DMS53 (cell line): ENCODE data around the gene FBXL2.

Experiments used
- DNase-seq: peaks from one replicate; lab custom pipeline; 2025; lab: John Stamatoyannopoulos, UW

Gene FBXL2, protein sequence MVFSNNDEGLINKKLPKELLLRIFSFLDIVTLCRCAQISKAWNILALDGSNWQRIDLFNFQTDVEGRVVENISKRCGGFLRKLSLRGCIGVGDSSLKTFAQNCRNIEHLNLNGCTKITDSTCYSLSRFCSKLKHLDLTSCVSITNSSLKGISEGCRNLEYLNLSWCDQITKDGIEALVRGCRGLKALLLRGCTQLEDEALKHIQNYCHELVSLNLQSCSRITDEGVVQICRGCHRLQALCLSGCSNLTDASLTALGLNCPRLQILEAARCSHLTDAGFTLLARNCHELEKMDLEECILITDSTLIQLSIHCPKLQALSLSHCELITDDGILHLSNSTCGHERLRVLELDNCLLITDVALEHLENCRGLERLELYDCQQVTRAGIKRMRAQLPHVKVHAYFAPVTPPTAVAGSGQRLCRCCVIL

DNA sequence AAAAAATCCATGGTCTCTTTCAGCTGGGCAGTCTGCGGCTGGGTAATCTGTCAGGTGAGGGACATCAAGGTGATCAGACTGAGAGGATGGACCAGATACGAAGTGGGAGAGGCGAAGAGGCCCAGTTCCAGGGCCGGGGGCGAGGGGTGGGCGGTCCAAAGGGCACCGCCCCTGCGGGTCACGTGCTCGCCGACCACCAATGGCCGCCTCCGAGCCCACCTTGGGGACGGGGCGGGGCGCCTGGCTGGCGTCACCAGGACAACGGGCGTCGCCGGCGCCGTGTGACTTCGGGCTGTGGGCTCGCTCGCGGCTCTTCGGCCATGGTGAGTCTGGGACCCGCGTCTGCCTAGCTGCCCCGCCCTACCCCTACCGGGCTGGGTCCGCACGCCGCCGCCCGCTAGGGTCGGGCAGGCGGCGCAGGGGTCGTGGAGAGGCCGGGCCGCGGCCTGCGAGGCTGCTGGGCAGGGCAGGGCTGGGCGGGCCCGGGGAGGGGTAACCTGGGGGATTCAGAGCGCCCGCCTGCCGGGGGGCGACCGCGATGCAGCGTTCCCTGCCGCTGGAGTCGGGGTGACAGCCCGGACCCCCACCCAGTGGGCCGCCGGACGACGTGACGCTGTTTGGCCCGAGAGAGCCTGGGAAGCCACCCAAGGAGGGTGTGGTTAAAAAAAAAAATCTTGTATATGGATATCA lies at the start of gene FBXL2:
Gene FBXL2 (plus strand): TSS at position 250 of the 690 bp plus-strand sequence. CDS start 71 bp downstream, at position 321.
- peak; percentile 78 for DNase-seq

DNA sequence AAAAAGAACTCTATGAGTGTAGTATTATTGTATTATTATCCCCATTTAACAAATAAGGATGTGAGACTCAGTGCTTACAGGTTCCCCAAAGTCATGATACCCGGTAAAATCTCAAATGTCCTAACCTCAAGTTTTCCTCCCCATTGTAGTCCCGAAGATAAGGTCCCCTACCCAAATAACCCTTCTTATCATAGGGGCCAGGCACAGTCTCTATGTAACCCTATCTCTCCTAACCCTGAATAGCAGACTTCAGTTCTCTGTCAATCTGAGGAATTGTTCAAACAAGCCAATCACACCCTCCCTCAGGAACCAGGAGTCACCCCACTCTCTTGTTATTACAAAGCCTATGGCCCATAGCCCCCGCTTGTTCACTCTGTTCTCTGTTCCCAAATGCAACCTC lies 48.2 kb upstream of the FBXL2 start:
- DNase-seq = no peak

DNA sequence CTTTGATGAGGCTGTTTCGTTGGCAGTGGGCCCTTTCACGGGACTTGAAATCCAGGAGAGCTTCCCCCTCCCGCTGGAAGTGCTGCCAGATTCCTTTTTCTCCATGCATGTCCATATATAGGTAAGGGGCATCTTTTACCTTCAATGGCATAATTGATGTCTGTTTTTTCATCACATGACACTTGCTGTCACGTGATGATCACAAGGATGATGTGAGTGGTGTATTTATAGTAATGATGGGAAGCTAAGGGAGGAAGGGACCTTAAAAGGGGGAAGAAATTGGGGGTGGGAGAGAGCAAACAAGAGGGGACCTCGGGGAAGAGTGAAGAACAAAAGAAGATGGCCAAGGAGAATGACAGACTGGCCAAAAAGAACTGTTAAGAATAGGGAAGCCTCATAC lies 47.3 kb upstream of the FBXL2 start:
- no peak for DNase-seq

DNA sequence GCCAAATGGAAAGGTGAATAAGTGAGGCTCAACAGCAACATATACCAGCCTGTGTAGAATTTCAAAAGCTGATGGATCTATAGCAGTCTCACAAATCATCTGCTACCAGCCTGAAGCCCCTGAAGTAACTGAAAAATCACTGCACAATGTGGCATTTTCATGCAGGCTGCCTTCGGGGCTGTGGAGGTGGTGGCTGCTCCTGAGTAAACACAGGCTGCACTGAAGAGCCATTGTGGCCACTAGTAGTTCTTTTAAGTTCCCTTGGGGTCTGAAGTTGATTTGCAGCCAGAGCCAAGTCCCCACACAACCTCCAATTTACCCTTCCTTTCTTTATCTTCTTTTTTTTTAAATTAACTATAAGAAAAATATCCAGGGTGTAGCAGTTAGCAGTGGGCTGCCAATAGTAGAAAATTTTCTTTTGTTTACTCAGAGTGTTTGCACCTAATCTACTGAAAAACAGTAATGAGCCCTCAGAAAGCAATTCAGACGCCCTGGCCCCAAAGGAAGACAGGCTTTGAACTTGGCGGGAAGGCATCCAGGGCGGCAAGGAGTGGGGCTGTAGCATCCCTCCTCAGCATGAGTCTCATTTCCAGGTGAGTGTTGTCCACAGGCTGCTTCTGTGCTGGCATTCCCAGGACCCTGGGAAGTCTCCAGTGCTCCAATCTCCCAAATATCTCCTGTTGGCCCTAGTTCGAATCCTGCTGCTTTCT lies 45.3 kb upstream of the FBXL2 start:
- peak; percentile 36 for DNase-seq

DNA sequence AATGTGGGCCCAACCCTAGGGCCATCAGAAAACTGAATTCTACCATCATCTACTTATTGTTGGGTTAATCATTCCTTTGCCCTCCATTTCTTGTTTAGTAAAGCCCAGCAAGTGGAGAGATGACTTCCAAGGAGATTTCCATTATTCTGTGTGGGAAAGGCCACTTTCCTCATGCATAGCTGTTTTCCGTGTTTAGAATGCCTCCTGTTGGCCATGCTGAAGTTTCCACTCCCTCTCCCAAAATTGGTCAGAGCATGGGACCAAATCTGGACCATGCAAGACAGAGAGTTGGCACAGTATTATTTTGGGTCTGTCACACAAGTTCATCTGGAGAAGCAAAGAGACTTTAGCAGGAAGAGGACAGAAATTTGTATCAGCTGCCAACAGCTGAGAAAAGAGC lies 43.4 kb upstream of the FBXL2 start:
- no peak for DNase-seq

DNA sequence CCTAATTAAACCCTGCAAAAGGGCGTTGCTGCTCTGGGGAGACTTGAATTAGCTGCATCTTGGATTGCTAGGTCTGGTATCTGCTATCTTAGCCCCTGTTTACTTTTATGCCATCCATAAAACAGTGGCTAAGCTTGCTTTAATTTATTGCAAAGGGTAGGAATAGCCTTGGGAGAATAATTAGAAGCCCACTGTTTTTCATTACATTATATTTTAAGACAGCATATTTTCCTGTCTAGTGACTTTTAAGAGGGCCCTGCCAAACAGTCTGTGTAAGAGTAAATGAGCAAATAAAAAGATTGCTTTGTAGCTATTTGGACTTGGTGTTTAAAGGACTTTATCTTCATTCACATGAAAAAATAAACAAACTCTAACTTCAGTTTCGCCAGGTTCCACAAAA lies 41.2 kb upstream of the FBXL2 start:
- no peak for DNase-seq

DNA sequence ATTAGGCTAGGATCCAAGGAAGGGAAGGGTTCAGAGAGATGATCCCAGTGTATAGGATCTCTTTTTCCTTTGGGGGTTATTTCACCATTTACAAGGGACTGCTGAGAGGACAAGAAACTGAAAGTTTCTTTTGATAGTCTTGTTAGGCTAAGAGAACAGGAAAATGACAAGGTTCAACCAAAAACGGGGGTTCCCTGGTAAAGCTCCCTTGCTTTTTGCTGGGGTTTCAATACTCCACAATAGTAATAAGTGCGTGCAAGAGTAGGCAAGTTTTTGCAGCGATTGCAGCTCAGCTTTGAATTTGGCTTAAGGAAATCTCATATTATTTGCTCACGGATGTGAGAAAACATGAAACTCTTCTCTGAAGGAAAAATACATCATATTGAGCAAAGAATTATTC lies 39.8 kb upstream of the FBXL2 start:
- DNase-seq = no peak

DNA sequence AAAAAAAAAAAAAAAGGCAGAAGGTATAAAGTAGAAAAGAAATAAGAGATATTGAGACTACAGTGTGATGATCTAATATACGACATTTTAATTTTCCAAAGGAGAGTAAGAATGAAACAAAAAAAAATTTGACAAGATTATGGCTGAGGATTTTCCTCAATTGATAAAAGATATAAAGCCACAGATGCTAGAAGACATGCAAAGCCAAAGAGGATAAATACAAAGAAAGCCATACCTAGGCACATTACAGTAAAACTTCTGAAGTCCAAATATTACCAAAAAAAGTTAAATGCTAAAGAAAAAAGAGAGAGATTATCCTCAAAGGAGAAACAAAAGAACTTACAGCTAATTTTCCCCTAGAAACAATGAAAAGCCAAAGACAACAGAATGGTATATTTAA lies 38.3 kb upstream of the FBXL2 start:
- no peak for DNase-seq

DNA sequence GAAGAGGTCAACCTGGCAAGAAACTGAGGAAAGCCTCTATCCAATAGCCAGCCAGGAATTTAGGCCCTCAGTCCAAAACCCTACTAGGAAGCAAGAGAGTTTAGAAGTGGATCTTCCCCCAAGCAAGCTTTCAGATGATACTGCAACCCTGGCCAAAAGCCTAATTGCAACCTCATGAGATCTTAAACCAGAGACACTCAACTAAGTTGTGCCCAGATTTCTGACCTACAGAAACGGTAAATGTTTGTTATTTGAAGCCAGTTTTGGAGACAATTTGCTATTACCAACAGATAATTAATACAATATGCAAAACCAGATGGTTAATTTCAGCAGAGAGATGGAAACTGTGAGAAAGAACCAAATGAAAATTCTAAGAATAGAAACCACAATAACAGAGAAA lies 37.0 kb upstream of the FBXL2 start:
- no peak for DNase-seq

DNA sequence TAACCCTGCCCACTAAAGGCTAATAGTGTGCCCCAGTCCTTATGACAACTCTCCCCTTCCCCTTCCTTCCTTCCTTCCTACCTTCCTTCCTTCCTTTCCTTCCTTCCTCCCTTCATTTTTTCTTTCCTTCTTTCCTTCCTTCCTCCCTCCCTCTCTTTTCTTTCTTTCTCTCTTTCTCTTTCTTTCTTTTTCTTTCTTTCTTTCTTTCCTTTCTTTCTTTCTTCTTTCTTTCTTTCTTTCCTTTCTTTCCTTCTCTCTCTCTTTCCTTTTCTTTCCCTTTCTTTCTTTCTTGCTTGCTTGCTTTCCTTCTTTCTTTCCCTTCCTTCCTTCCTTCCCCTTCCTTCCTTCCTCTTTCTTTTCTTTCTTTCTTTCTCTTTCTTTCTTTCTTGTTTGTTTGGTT lies 30.5 kb upstream of the FBXL2 start:
- no peak for DNase-seq

DNA sequence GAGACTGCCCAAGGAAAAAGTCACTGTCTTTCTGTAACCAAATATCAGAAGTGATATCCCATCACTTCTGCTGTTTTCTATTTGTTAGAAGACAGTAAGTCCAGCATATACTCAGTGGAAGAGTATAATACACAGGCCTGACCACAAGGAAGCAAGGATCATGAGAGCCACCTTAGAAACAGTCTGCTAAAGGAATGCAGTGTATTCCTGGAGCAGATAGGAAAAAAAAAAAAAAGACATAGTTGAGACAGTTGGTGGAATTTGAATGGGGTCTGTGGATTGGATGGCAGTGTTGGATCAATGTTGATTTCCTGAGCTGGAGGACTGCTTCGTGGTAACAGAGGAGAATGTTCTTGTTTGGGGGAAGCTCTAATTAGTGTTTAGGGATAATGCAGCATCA lies 26.5 kb upstream of the FBXL2 start:
- no peak for DNase-seq

DNA sequence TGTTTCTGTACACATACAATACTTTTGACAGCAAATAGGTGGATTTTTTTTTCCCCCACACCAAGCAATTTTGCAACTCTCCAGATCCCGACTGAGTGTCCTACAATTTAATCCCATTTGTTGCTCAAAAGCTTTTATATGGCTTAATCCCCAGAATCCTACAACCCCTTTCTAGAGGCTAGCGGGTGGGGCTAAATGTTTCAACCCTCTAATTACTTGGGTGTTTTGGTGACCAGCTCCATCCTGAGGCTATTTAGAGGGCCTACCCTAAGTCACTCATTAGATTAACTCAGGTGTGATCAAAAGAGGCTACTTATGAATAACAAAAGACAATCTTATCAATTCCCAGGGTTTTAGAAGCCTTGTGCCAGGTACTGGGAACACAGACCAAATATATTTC lies 21.0 kb upstream of the FBXL2 start:
- DNase-seq = no peak

DNA sequence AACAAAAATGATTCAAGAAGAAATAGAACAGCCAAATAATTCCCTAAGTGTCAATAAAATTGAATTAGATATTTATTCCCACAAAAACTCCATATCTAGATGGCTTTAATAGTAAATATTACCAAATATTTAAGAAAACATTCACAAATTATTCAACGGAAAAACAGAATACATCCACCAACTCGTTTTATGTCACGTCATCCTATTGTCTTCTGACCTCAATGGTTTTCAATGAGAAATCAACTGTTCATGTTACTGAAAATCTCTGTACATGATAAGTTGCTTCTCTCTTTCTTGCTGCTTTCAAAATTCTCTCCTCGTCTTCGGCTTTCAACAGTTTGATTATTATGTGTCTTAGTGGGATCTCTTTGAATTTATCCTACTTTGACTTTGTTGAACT lies 17.1 kb upstream of the FBXL2 start:
- DNase-seq = no peak

DNA sequence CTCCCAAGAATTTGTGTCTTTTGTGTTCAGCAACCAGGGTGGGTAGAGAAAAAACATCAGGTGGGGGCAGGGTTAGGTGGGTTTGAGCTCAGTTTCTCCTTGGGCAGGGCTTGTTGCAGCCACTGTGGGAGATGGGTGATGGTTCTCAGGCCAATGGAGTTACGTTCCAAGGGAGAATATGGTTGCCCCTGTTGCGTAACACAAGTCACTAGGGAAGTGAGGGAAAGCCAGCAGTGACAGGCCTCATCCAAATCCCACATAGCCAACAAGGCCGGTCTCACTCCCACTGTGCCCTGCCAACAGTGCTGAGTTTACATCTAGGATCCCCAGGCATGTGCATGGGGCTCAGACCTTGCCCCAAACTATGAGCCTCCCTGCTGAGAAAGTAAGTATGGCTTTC lies 7.9 kb upstream of the FBXL2 start:
- no peak for DNase-seq

DNA sequence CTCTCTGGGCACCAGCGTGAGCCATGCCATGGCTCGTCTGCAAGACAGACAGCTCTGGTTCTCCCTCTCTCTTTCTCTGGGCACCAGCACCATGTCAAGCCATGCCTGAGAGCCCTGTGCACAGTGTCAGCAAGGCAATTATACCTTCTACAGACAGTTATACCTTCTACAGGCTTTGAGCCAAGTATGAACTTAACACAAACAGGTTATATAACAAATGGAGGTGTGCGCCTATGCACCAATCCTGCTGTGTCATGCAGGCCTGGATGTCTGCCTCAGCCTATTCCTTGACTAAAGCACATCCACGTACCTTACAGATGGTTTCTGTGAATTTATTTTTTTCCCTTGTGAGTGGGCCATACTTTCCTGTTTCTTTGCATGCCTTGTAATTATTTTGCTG lies 5.9 kb upstream of the FBXL2 start:
- DNase-seq = no peak

DNA sequence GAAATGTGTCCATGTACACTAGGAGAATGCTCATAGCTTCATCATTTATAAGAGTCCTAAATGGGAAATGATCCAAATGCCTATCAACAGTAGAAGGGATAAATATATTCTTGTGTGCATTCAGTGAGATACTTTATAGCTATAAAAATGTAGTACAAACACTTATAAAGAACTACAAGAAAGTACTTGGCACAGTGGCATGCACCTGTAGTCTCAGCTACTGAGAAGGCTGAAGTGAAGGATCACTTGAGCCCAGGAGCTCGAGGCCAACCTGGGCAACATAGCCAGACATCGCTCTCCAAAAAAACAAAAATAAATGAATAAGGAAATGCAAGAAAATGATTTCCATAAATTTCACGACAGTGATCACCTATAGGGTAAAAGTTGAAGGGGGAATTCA lies 3.6 kb upstream of the FBXL2 start:
- no peak for DNase-seq

DNA sequence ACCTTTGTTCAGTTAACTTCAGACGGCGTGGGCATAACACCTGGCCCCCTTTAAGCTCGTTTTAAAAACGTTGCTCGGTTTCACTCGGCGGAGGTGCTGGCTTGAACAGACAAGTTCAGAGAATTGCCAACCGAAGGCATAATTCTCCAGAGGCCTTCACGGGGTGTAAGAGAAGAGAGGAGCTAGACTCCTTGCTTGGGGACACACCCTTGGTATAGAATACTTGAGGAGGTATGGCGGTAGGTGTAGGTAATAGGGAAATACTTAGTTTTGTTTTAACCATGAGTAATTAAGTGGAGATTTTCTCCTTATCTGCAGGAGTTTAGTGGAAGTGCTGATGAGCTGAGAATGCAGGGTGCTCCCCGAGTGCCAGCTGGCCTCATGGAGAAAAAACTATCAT lies 921 bp downstream of the FBXL2 start:
- peak; percentile 11 for DNase-seq

DNA sequence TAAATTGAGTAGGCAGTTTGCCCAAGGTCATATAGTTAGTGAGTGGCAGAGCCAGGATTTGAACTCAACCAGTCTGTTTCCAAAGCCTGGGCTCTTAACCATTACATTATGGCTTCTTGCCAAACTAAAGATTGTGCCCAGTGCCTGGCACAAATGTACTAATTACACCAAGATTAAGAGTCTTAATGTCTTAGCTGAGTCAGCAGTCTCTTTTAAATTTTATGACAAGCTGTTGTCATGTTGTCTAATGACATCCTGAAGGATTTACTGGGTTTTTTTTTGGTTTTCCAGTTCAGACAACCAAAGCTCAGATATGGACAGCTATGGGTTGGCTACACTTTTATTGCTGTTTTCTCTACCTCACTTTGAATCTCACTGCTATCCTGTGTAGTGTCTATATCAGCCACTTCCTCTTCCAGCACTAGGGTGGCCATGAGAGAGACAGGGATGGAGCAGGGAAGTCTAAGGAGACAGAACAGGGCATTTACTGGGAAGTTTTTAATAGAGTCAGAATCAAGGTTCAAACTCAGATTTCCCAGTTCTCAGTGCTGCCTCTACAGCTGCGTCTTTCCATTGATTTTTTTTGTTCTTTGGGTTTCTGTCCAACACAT lies 10.5 kb downstream of the FBXL2 start:
- no peak for DNase-seq

DNA sequence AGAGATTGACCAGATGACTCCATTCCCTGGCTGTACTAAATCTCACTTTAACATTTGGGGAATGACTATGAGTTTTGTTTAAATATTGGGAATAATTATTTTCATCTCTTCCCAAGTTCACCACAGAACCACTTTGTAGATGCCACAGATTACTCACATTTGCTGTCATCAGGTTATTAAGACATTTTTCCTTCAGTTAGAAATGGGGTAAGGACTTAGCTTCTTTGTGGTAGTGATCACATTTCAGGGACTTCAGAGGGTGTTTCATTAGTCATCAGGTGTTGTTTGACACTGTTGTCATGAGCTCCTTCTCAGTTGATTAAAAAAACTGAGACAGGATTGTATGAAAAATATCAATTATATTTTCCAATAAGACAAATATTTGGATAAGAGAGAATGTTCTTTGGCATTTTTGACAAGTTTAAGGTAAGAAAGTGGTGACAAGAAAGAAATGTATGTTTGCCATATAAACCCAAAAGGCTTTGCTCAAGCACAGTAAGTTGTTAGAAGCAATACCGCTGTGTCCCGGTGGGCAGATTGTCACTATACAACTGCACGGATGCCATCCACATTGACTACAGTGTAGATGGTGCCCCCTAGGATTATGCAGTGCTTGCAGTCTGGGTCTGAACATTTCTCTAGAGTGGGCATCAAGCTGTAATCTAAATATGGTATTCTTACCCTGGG lies 22.3 kb downstream of the FBXL2 start:
- no peak for DNase-seq

DNA sequence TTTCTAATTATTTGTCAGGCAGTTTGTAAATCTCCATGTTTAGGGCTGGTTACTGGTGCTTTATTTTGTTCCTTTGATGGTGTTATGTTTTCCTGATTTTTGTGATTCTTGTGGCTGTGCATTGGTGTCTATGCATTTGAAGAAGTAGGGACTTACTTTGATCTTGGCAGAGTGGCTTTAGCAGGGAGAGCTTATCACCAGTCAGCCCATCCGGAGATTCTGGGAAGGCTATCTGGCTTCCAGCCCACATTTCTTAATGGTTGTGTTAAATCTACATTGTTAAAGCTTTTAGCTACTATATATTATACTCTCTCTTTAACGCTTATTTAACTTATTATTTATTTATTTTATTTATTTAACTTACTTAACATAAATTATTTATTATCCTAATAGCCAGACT lies 35.1 kb downstream of the FBXL2 start:
- no peak for DNase-seq

DNA sequence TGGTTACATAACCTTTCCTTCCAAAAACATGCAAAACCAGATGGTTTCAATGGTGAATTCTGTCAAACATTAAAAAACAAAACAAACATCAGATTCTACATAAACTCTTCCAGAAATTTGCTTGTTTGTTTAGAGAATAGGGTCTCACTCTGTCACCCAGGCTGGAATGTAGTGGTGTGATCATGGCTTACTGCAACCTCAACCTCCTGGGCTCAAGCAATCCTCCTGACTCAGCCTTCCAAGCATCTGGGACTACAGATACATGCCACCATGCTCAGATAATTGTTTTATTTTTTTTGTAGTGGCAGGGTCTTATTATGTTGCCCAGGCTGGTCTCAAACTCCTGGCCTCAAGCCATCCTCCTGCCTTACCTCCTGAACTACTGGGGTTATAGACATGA lies 36.1 kb downstream of the FBXL2 start:
- DNase-seq = no peak

DNA sequence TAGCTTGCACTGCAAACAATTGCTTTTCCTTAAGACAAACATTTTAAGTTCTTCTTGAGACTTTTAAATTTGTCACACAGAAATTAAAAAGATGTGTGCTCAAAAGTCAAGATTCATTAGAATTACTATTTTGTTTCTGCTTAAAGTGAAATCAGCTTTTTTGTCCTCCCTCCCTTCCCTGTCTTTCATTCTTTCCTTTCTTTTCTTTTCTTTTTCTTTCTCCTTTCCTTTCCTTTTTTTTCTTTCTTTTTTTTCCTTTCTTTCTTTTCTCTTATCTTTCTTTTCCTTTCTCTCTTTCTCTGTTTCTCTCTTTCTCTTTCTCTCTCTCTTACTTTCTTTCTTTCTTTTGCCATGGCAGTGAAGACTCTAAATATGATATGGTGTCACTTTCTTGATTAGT lies 37.8 kb downstream of the FBXL2 start:
- no peak for DNase-seq
